Measurements from ENCODE around the gene OR6P1.

- TF ChIP-seq, protein P1, sequence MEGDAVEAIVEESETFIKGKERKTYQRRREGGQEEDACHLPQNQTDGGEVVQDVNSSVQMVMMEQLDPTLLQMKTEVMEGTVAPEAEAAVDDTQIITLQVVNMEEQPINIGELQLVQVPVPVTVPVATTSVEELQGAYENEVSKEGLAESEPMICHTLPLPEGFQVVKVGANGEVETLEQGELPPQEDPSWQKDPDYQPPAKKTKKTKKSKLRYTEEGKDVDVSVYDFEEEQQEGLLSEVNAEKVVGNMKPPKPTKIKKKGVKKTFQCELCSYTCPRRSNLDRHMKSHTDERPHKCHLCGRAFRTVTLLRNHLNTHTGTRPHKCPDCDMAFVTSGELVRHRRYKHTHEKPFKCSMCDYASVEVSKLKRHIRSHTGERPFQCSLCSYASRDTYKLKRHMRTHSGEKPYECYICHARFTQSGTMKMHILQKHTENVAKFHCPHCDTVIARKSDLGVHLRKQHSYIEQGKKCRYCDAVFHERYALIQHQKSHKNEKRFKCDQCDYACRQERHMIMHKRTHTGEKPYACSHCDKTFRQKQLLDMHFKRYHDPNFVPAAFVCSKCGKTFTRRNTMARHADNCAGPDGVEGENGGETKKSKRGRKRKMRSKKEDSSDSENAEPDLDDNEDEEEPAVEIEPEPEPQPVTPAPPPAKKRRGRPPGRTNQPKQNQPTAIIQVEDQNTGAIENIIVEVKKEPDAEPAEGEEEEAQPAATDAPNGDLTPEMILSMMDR (IDR thresholded peaks at IDR 0.05): no peak
- no peak for TF ChIP-seq POLR2A (IDR thresholded peaks at IDR 0.05)
Observed at GRCh38 chr1:158613764-158614163, 43.4 kb upstream of the OR6P1 start.
